Heart left ventricle (tissue), 16 donors: Measurements from ENCODE around the gene ACACA. TPM values are rescaled to one million over a fixed set of nuclear protein-coding genes. Genes with fewer than 3 reads are reported as not detected.

Experiments
- ATAC-seq, 4 donors: fragments of 200-7000 bp; cut with Tn5 transposase; one replicate each; pipeline ENCODE4 v1.9.1; 2020 to 2022; ENCODE audit warnings: moderate library complexity in 4 of 4, mild to moderate bottlenecking in 3 of 4, moderate number of reproducible peaks in 1 of 4
- DNase-seq, 5 donors: peaks; one replicate each; pipeline ENCODE4 v3.0.0-alpha.2; 2020
- H3K27ac ChIP-seq, 12 donors: fragments of 200-600 bp; sonication (generic) in 4 of 12; one replicate each; pipeline versions ENCODE4 v1.5.0 to v1.8.0; 2016 to 2022; ENCODE audit warnings: mild to moderate bottlenecking in 2 of 12
- H3K27me3 ChIP-seq, 9 donors: fragments of 200-600 bp; sonication (generic) in 2 of 9; one replicate each; pipeline versions ENCODE4 v1.5.1 to v1.8.0; 2016 to 2022; ENCODE audit warnings: mild to moderate bottlenecking in 3 of 9
- H3K36me3 ChIP-seq, 9 donors: fragments of 200-600 bp; sonication (generic) in 2 of 9; one replicate each; pipeline versions ENCODE4 v1.5.0 to v1.8.0; 2018 to 2022; ENCODE audit warnings: mild to moderate bottlenecking in 2 of 9
- H3K4me1 ChIP-seq, 12 donors: fragments of 200-600 bp; sonication (generic) in 4 of 12; one replicate each; pipeline versions ENCODE4 v1.5.0 to v1.8.0; 2016 to 2022; ENCODE audit warnings: mild to moderate bottlenecking in 3 of 12
- H3K4me3 ChIP-seq, 12 donors: fragments of 200-600 bp; sonication (generic) in 4 of 12; one replicate each; pipeline versions ENCODE4 v1.5.0 to v1.8.0; 2017 to 2022; ENCODE audit warnings: mild to moderate bottlenecking in 9 of 12, moderate library complexity in 4 of 12
- H3K9me3 ChIP-seq, 12 donors: fragments of 200-600 bp; sonication (generic) in 4 of 12; one replicate each; pipeline versions ENCODE4 v1.5.0 to v1.8.0; 2016 to 2022; ENCODE audit warnings: mild to moderate bottlenecking in 1 of 12
- POLR2A ChIP-seq, 2 donors: fragments of 450-650 bp; IDR thresholded peaks; one replicate each; pipeline ENCODE4 v1.6.1; 2017; ENCODE audit warnings: antibody characterized with exemption in 2 of 2, mild to moderate bottlenecking in 2 of 2, moderate library complexity in 2 of 2
- WGBS, 4 donors: extraction: QIAGEN DNeasy Blood & Tissue Kit in 2 of 4; methylation state at CpG; one replicate each; pipeline versions ENCODE4 v1.1.5 to v1.1.7; 2013 to 2018; 5-methylcytosine and 5-hydroxymethylcytosine counted together
- intact Hi-C, 10 donors: fragments of 100-400 bp; cut with DNase I; formaldehyde crosslinking; loops; one replicate each; pipeline versions ENCODE4 v1.11.1 to v1.14.2; 2022
- polyA plus RNA-seq, 2 donors: library from polyadenylated mRNA; stranded (reverse); fragments of 200-250 nt; gene quantifications; one replicate each; pipeline ENCODE4 v1.2.3, GENCODE V29; 2013
- total RNA-seq, 9 donors: library from RNA; depleted of rRNA in 2 of 9; stranded (reverse); fragments of >200 nt in 2 of 9; fragmentation: NEBNext Ultra II Directional in 3 of 9; extraction: Animal tissue kit (Norgen Biotek cat#: 25700) in 3 of 9; gene quantifications; one replicate each; pipeline versions ENCODE4 v1.1.0 to v1.2.4, GENCODE V29; 2016 to 2023
- TF ChIP-seq, protein P1 (sequence below), 12 donors: fragments of 200-600 bp; sonication (generic) in 4 of 12; IDR thresholded peaks; one replicate each; pipeline versions ENCODE4 v1.5.0 to v1.8.0; 2018 to 2022; ENCODE audit warnings: antibody characterized with exemption in 12 of 12, mild to moderate bottlenecking in 5 of 12
- donor health status: ischemic (EF 13 %, LVEDD 7.1; RV severe dilation, severe dysfunction).
- donor health status: healthy with polysubstance abuse.
- donor health status: DM: no; HTN: yes; CAD: no.
- donor health status: DM: no; HTN: no; CAD: no.
- donor health status: ischemic (EF 25% LVEDD 6.9; RV normal size, moderate dysfunction).
- donor health status: ischemic (EF 25% LVEDD 5.7; RV mildly dilated, moderate dysfunction).
- donor health status: healthy.
- donor health status: DM: yes; HTN: yes; CAD: no.
- donor health status: ischemic (EF 35%, LVEDD 5.7; RV mildly dilated, moderate dysfunction).
- donor health status: nonischemic (EF 11% LVEDD 7.7; RV severe dilation, severe dysfunction).
- donor health status: DM: yes; HTN: yes; CAD: no.
- donor health status: PGD.
- donor health status: ischemic (EF 29% LVEDD 5.4; RV normal size, mild dysfunction).
- donor health status: nonischemic (EF 23%, LVEDD 6.1; RV moderate dilation, normal function).

The ACACA gene
- total and polyA plus RNA-seq, 11 donors = 6.2 to 33.0 (median 15.8) TPM

DNA sequence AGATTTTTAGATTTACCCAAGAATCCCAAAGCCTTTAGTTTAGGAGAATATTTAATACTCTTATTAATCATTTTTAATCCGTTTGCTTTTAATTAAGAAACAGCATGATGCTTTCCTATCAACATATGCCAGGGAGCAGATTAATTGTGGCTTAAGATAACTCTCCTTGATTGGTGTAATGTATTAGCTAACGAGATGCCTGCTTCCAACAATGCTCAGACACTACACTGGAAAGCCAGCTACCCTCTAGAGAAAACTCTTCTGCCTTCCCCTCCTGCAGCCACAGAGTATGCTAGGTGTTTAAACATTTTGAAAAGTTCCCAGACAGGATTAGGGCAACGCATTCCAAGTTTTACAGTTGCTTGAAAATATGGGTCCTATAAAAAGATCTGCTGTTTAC is 315.7 kb downstream of the ACACA start:
- 89 to 95% (median 90%) methylated on average over 3 of the region's 3 CpGs for WGBS, 4 donors
- no peak for DNase-seq
- Histone ChIP-seq H3K4me1 (peaks cover 0 to 24% (median 0%) of the 10 kb centered on the region in 12 donors), H3K9me3 (no peaks in the 10 kb centered on the region), H3K27me3 (no peaks in the 10 kb centered on the region), H3K4me3 (no peak overlapping the region), H3K36me3 (peaks cover 0 to 60% (median 41%) of the 10 kb centered on the region in 9 donors), H3K27ac (peak overlapping the region in 1 of 12 donors; percentile 81)
- TF ChIP-seq, protein P1, sequence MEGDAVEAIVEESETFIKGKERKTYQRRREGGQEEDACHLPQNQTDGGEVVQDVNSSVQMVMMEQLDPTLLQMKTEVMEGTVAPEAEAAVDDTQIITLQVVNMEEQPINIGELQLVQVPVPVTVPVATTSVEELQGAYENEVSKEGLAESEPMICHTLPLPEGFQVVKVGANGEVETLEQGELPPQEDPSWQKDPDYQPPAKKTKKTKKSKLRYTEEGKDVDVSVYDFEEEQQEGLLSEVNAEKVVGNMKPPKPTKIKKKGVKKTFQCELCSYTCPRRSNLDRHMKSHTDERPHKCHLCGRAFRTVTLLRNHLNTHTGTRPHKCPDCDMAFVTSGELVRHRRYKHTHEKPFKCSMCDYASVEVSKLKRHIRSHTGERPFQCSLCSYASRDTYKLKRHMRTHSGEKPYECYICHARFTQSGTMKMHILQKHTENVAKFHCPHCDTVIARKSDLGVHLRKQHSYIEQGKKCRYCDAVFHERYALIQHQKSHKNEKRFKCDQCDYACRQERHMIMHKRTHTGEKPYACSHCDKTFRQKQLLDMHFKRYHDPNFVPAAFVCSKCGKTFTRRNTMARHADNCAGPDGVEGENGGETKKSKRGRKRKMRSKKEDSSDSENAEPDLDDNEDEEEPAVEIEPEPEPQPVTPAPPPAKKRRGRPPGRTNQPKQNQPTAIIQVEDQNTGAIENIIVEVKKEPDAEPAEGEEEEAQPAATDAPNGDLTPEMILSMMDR (IDR thresholded peaks at IDR 0.05) = no peak
- TF ChIP-seq POLR2A (IDR thresholded peaks at IDR 0.05) = no peak
- no peak for ATAC-seq
- intact Hi-C loops = no loop called here

GRCh38 chr17:37089956-37090355 is 316.7 kb downstream of the ACACA start:
- TF ChIP-seq, protein P1 (IDR thresholded peaks at IDR 0.05) = no peak
- TF ChIP-seq POLR2A (IDR thresholded peaks at IDR 0.05) = no peak
- ATAC-seq = peak in 1 of 4 donors; percentile 85
- Histone ChIP-seq H3K36me3 (peaks cover 0 to 60% (median 40%) of the 10 kb centered on the region in 9 donors), H3K27ac (peak overlapping the region in 1 of 12 donors; percentile 81), H3K27me3 (no peaks in the 10 kb centered on the region), H3K4me1 (peaks cover 0 to 24% (median 0%) of the 10 kb centered on the region in 12 donors), H3K9me3 (no peaks in the 10 kb centered on the region), H3K4me3 (no peak overlapping the region)
- intact Hi-C loops = loop anchor here in 2 of 10 donors (10.0 kb wide), 2 partner anchors 55 to 75 kb away; no protein-coding TSS in a partner anchor
- WGBS, 4 donors = 55 to 61% (median 58%) methylated on average over 7 of the region's 7 CpGs
- no peak for DNase-seq

DNA sequence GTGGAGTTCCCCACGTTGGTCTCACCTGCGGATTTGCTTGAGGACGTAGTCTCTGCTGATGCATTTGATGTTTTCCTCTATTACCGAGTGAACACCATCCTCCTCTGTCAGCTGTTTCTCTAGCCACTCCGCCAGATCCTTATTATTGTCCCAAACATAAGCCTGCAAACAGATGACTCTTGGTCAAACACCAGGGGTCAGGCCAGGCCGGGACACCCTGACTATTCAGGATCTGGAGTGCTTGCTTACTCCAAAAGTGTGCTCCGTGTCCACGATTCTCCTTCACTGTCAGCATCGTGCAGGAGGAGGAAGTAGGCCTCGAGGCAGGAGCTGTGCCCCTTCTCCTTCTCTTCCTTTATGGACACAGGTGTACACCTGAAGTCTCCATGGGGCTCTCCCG is 317.7 kb downstream of the ACACA start:
- WGBS, 4 donors = 78 to 83% (median 80%) methylated on average over 11 of the region's 11 CpGs
- DNase-seq (no peak), ATAC-seq (peak in 1 of 4 donors; percentile 30)
- H3K36me3 ChIP-seq = peaks cover 0 to 62% (median 36%) of the 10 kb centered on the region in 9 donors
- peaks cover 0 to 24% (median 0%) of the 10 kb centered on the region in 12 donors for H3K4me1 ChIP-seq
- TF ChIP-seq, protein P1 (IDR thresholded peaks at IDR 0.05) = no peak
- TF ChIP-seq POLR2A (IDR thresholded peaks at IDR 0.05) = no peak
- H3K9me3 ChIP-seq = no peaks in the 10 kb centered on the region
- intact Hi-C loops = loop anchor here in 2 of 10 donors (10.0 kb wide), 2 partner anchors 56 to 74 kb away; no protein-coding TSS in a partner anchor
- no peak overlapping the region for H3K4me3 ChIP-seq
- no peaks in the 10 kb centered on the region for H3K27me3 ChIP-seq
- peak overlapping the region in 1 of 12 donors; percentile 81 for H3K27ac ChIP-seq

GRCh38 chr17:37088459-37088858 is 318.2 kb downstream of the ACACA start:
- TF ChIP-seq, protein P1 (IDR thresholded peaks at IDR 0.05) = no peak
- no peak for TF ChIP-seq POLR2A (IDR thresholded peaks at IDR 0.05)
- peaks cover 0 to 62% (median 36%) of the 10 kb centered on the region in 9 donors for H3K36me3 ChIP-seq

More at GRCh38 chr17:37088459-37088858, 318.2 kb downstream of the ACACA start:
- no peaks in the 10 kb centered on the region for H3K27me3 ChIP-seq
- DNase-seq (no peak), ATAC-seq (no peak)
- WGBS, 4 donors = 59 to 74% (median 68%) methylated on average over 3 of the region's 3 CpGs
- intact Hi-C loops = loop anchor here in 2 of 10 donors (10.0 kb wide), 2 partner anchors 56 to 74 kb away; no protein-coding TSS in a partner anchor
- H3K4me3 ChIP-seq = no peak overlapping the region
- no peak overlapping the region for H3K27ac ChIP-seq
- no peaks in the 10 kb centered on the region for H3K9me3 ChIP-seq
- H3K4me1 ChIP-seq = peaks cover 0 to 24% (median 0%) of the 10 kb centered on the region in 12 donors
